Erythroblast (primary cell): ENCODE measurements around the gene RNF149.

Experiments used
- GATA1 ChIP-seq: IDR thresholded peaks from 2 replicates; pipeline ENCODE4 v1.6.1; 2011; ENCODE audit warnings: low read depth, mild to moderate bottlenecking, control low read depth, low read length, moderate library complexity
- POLR2A ChIP-seq: IDR thresholded peaks from 2 replicates; pipeline ENCODE4 v1.6.1; 2011; ENCODE audit warnings: mild to moderate bottlenecking, low read length

- no peak for TF ChIP-seq POLR2A
- TF ChIP-seq GATA1: no peak
These were observed 37.7 kb downstream of the RNF149 start for GRCh38 chr2:101270700-101271259.
